Stimulated activated CD4-positive, alpha-beta T cell treated with anti-CD3 and anti-CD28 coated beads, Interleukin-15, amount 100 ng/mL, for 48 hours (primary cell): ENCODE results near the gene HECW1.

ENCODE experiments used
- DNase-seq, 2 donors: peaks; one replicate each; pipeline ENCODE4 v3.0.0-alpha.2; 2020; ENCODE audit warnings: low read depth in 2 of 2

HECW1 gene

GRCh38 chr7:43148161-43148731 lies 35.8 kb downstream of the HECW1 start:
- DNase-seq: no peak

DNA sequence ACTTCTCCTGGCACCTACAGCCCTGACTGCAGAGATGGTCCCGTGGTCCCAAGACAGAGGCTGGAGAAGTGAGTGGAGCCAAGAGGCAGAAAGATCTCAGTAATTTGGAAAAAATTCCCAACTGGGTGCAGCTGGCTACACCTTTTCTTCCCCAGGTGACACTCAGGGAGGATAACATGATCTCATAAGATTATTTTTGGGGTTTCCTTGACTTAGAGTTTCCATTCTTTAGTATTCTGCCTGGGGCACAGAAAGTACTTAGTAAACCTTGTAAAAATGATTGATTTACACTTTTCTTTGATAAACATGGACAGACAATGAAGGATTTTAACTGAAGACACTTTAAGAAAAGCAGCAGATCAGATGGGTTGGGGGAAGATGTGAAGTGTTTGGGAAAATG lies 38.6 kb downstream of the HECW1 start:
- no peak for DNase-seq

- DNase-seq: no peak
Observed at GRCh38 chr7:43152696-43153095, 40.2 kb downstream of the HECW1 start.

- DNase-seq: no peak
Observed at GRCh38 chr7:43155636-43156035, 43.2 kb downstream of the HECW1 start.

GRCh38 chr7:43163885-43164284 lies 51.4 kb downstream of the HECW1 start:
- DNase-seq: no peak

GRCh38 chr7:43164757-43165156 lies 52.3 kb downstream of the HECW1 start:
- no peak for DNase-seq

GRCh38 chr7:43166686-43167085 lies 54.2 kb downstream of the HECW1 start:
- no peak for DNase-seq

DNA sequence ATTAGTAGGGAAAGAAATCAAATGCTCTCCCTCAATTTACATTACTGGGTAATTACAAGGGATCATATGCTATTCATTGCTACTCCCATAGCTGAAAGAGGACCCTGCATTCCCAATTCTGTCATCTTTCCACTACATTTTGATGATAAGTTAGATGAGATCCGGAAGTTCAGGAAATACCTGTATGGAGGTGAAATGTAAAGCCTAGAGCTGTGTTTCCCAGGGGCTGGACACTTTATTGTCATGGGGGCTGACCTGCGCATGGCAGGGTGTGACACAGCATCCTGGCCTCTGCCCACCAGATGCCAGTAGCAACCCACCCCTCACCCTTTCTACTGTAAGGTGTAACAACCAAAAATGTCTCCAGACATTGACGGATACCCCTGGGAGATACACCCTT lies 56.6 kb downstream of the HECW1 start:
- DNase-seq: no peak

DNA sequence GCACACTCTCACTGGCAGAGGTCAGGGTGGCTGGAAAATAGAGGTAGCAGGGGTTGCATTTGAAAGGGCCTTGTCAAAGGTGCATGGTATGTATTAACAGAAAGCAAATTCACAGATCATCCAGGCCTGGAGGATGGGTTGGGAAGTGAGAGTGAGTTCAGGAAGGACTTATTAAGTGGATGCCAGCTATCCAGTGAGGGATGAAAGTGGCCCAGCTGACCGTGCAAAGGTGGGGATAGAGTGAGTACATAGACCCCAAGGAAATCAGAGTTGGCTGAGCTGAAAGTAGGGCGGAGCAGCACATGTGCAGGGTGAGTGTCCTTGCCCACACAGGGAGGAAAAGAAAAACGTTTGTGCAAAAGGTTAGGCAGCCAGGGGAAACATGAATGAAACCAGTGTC lies 58.1 kb downstream of the HECW1 start:
- no peak for DNase-seq

DNA sequence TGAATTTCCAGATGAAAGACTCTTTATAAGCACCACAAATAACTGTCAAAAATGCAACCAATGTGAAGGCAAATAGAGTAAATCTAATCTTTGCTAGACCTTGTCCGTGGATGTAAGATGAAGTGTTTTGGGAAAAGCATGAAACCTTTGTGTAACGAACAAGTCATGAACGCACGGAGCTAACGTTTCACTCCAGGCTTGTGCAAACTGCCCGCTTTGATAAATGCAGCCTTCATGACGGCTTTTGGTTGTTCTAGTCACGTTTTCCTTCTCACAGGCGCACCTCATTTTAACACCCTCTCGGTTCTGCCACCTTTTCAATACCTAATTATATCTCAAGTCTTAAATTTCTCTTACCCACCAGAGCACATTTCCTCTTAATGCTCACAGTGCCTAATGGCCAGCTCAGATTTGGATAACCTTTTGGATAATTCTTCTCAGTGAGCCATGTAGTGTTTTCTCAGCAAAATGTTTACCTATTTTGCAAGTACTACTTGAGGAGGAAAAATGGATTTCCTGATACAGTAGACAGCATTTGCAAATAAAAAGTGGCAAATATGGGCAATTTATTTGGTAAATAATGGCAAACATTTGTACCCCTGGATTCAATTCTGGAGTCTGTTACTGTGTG lies 63.2 kb downstream of the HECW1 start:
- no peak for DNase-seq

DNA sequence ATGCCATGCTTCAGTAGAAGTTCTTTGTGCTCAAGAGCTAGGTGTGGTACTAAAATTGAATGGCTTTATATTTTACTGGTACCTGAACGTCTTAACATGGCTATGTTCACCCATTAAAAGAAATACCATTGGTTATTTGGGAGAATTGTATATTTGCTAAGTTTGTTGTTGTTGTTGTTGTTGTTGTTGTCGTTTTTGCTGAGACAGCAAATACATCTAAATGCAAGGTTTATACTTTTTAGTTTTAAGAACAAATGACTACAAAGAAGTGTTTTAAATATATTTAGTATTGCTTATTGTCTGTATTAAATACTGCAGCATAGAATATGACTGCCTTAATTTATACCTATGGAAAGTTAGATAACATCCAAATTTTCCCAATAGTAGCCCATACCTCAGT lies 66.9 kb downstream of the HECW1 start:
- no peak for DNase-seq

DNA sequence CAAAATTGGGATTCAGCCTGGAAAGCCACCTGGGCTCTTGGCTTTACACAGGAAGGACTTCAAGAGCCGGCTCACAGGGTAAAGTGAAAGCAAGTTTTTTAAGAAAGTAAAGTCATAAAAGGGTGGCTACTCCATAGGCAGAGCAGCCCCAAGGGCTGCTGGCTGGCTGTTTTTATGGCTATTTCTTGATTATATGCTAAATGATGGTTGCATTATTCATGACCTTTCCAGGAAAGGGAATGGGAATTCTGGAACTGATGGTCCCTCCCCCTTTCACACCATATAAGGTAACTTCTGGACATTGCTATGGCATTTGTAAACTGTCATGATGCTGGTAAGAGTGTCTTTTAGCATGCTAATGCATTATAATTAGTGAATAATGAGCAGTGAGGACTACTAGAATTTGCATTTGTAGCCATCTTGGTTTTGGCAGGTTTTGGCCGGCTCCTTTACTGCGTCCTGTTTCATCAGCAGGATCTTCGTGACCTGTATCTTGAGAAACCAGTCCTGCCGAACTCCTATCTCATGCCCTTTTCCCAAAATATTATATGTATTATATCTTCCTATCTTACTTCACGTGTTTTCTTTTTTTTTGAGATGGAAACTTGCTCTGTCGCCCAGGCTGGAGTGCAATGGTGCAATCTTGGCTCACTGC lies 80.5 kb downstream of the HECW1 start:
- no peak for DNase-seq

- no peak for DNase-seq
Observed at GRCh38 chr7:43193893-43194292, 81.4 kb downstream of the HECW1 start.

DNA sequence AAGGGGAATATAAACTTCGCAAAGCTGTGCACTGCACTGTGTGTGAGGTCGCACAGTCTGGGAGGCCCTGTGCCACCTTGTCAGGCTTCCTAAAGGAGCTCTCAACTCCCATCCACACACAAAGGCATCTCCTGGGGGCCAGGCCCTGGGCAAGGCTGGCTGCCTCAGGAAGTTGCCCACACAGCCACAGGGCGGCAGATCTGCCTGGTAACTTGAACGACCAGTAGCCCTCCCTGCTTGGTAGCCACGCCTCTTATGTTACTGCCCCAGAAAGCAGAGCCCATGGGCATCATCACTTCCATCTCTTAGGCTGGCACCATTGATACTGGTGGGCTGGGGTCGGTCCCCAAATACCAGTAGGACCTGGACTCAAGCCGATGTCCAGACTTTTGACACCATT lies 82.8 kb downstream of the HECW1 start:
- no peak for DNase-seq

GRCh38 chr7:43195768-43196167 lies 83.3 kb downstream of the HECW1 start:
- no peak for DNase-seq

DNA sequence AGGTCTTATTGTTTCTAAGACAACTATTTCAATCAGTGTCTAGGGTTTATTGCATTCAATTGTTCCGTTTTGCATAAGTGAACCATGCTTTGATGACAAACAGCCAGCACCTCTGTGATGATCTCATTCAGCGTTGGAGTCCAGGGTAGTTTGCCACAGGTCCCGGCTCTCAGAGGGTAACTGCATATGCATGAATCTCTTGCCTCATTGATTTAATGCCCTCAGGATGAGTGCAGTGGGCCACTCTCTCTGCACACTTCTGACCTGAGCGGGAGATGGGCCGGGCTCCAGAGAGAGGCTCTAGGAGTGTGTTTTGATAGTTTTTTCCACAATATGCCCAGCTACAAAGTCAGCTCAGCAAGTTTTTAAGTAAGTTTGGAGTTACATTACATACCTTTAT lies 83.9 kb downstream of the HECW1 start:
- DNase-seq: no peak

DNA sequence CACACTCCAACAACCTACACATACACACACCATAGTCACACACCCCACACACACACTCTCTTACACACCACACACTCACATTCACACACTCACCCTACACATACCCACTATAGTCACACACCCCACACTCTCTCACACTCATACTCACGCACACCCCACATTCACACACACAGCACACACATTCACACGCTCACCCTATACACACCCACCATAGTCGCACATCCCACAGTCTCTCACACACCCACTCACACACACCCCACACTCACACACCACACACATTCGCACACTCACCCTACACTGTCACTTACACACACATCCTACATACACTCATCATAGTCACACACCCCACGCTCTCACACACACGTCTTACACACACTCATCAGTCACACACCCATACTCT lies 85.6 kb downstream of the HECW1 start:
- no peak for DNase-seq

- no peak for DNase-seq
Observed at GRCh38 chr7:43198599-43199090, 86.2 kb downstream of the HECW1 start.

- DNase-seq: no peak
Observed at GRCh38 chr7:43199371-43200160, 87.1 kb downstream of the HECW1 start.

DNA sequence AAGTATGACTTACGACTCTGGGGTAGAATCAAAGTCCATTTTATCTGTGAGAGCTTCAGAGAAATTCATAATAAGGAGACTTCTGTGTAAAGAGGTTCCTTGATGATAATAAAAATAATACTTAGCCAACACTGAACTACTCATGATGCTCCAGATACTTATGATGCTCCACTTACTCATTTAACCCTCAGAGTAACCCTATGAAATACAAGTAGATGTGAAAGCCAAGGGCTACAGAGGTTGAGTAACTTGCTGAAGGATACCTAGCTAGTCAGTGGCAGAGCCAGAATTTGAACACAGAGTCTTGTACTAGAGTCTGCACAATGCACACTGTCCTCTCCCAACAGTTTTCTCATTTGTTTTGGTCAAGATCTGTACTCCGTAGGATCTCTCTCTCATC lies 89.5 kb downstream of the HECW1 start:
- no peak for DNase-seq

DNA sequence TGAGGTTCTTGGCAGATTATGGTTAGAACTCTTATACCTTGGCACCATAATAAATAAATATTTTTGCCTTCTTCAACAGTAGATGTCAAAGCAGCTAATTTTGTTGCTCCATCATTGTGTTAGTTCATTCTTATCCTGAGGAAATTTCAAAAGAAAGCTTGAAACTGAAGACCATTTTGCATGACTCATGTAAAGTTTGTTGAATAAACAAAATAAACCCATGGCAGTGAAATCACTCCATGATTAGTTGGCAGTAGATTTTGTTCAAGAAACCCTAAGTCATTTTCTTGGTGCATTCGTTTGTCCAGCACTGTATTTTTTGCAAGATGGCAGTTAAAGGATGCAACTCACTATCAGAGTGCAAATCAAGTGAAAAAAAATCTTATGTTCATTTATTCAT lies 91.6 kb downstream of the HECW1 start:
- no peak for DNase-seq

DNA sequence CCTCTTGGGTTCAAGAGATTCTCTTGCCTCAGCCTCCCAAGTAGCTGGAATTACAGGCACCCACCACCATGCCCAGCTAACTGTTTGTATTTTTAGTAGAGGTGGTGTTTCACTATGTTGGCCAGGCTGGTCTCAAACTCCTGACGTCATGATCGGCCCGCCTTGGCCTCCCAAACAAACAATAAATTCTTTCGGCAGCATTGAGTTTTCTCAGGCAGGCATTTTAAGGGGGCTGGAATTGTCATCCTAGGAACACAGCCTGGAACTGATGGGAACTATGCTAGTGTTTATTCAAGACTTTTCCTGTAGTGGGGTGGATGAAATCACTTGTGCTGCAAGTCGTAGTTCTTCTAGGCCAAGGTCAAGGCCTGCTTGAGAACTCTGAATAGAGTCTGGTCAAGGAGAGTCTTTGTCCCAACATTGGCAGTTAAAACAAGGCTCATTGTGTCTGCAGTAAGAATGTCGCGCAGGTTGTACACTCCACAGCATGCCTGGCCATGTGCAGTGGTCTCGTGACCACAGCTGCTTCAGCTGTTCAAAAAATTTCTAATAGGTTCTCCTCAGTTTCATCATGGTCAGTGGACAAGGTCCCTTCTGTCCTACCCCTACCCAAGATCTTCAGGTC lies 92.8 kb downstream of the HECW1 start:
- no peak for DNase-seq
